Measurements from ENCODE around the gene DIP2C.
A peak's percentile ranks its signal among the peaks of the same experiment; 100 is the strongest.

The DIP2C gene

GRCh38 chr10:667602-668143 is 21.8 kb downstream of the DIP2C start:
- TF ChIP-seq CTCF (IDR thresholded peaks at IDR 0.05; ENCODE audit: low read depth, low read length) = no peak
- Histone ChIP-seq H3K9me3 (ENCODE audit: severe bottlenecking) (no peaks in the 10 kb centered on the region), H3K36me3 (no peaks in the 10 kb centered on the region), H3K27me3 (ENCODE audit: insufficient read depth, low read depth, severe bottlenecking) (no peaks in the 10 kb centered on the region), H3K4me3 (ENCODE audit: low read depth, low read length) (no peak overlapping the region), H3K27ac (0 out of 2 replicates have a peak overlapping the region, but pooled peaks have one; percentile 33)
- no peak for DNase-seq

- peak overlapping the region; percentile 33; the same call in 1 of the 2 replicates for H3K27ac ChIP-seq
- peak; percentile 87 for DNase-seq
Measured at GRCh38 chr10:667096-667495, 22.4 kb downstream of the DIP2C start.

GRCh38 chr10:666237-667012 is 23.0 kb downstream of the DIP2C start:
- Histone ChIP-seq H3K27ac (peak overlapping the region; percentile 22; the same call in 1 of the 2 replicates), H3K9me3 (ENCODE audit: severe bottlenecking) (no peaks in the 10 kb centered on the region), H3K36me3 (no peaks in the 10 kb centered on the region), H3K27me3 (ENCODE audit: insufficient read depth, low read depth, severe bottlenecking) (no peaks in the 10 kb centered on the region), H3K4me3 (ENCODE audit: low read depth, low read length) (no peak overlapping the region)
- DNase-seq = no peak
- TF ChIP-seq CTCF (IDR thresholded peaks at IDR 0.05; ENCODE audit: low read depth, low read length) = no peak

More at GRCh38 chr10:667096-667495, 22.4 kb downstream of the DIP2C start:
- Histone ChIP-seq H3K36me3 (no peaks in the 10 kb centered on the region), H3K27me3 (ENCODE audit: insufficient read depth, low read depth, severe bottlenecking) (no peaks in the 10 kb centered on the region), H3K9me3 (ENCODE audit: severe bottlenecking) (no peaks in the 10 kb centered on the region), H3K4me3 (ENCODE audit: low read depth, low read length) (no peak overlapping the region)
- TF ChIP-seq CTCF (IDR thresholded peaks at IDR 0.05; ENCODE audit: low read depth, low read length) = no peak

GRCh38 chr10:665579-666091 is 23.8 kb downstream of the DIP2C start:
- no peaks in the 10 kb centered on the region for H3K9me3 ChIP-seq (ENCODE audit: severe bottlenecking)
- H3K4me3 ChIP-seq (ENCODE audit: low read depth, low read length) = no peak overlapping the region
- H3K36me3 ChIP-seq = no peaks in the 10 kb centered on the region
- H3K27me3 ChIP-seq (ENCODE audit: insufficient read depth, low read depth, severe bottlenecking) = no peaks in the 10 kb centered on the region
- DNase-seq = no peak
- TF ChIP-seq CTCF (IDR thresholded peaks at IDR 0.05; ENCODE audit: low read depth, low read length) = no peak
- no peak overlapping the region for H3K27ac ChIP-seq

- no peaks in the 10 kb centered on the region for H3K36me3 ChIP-seq
- H3K4me3 ChIP-seq (ENCODE audit: low read depth, low read length) = no peak overlapping the region
- no peak overlapping the region for H3K27ac ChIP-seq
- no peak for DNase-seq
- TF ChIP-seq CTCF (IDR thresholded peaks at IDR 0.05; ENCODE audit: low read depth, low read length) = no peak
- H3K27me3 ChIP-seq (ENCODE audit: insufficient read depth, low read depth, severe bottlenecking) = no peaks in the 10 kb centered on the region
- H3K9me3 ChIP-seq (ENCODE audit: severe bottlenecking) = no peaks in the 10 kb centered on the region
Measured at GRCh38 chr10:664893-665292, 24.6 kb downstream of the DIP2C start.

Measured in WERI-Rb-1 (cell line).